Endothelial cell of umbilical vein (primary cell): ENCODE results near the gene TDRD5. TPM values are rescaled to one million over a fixed set of nuclear protein-coding genes. Genes with fewer than 3 reads are reported as not detected.

Experiments used
- BruUV-seq: library from RNA; stranded (reverse); fragments of 400-500 nt; replicated peaks from 2 replicates; lab custom pipeline; 2021; lab: Mats Ljungman, UMichigan
- CTCF ChIA-PET: fragments of 300-600, 350-600 bp; sonication (Branson Sonifier 250); formaldehyde crosslinking; loops from one replicate; lab custom pipeline; 2021; ENCODE audit warnings: antibody characterized with exemption, inconsistent platforms; lab: Charles Lee
- POLR2A ChIA-PET: fragments of 300-600, 350-600 bp; sonication (Branson Sonifier 250); formaldehyde crosslinking; loops from one replicate; lab custom pipeline; 2021; ENCODE audit warnings: antibody characterized with exemption, inconsistent platforms; lab: Charles Lee
- DNase-seq: peaks from one replicate; pipeline ENCODE4 v3.0.0-alpha.2; 2011; ENCODE audit warnings: low read depth, low spot score
- FAIRE-seq: peaks from 2 replicates; lab custom pipeline; 2011; peaks lifted over from hg19 to GRCh38; lab: Jason Lieb, UNC
- H2AFZ ChIP-seq: 2 replicates; pipeline ENCODE4 v1.6.0; 2012; ENCODE audit warnings: low read depth, low read length, control low read depth, inconsistent platforms
- H3K27ac ChIP-seq: 2 replicates; pipeline ENCODE4 v1.5.1; 2011; ENCODE audit warnings: low read depth, mild to moderate bottlenecking, control low read depth, low read length, moderate library complexity; ENCODE audit not compliant: insufficient read depth
- H3K27me3 ChIP-seq, 2 experiments: 2 replicates each; pipeline versions ENCODE4 v1.6.0 to v1.6.1; 2011; ENCODE audit warnings: low read length in 2 of 2, mixed read lengths in 1 of 2; ENCODE audit not compliant: control insufficient read depth in 2 of 2, insufficient read depth in 2 of 2
- H3K36me3 ChIP-seq, 2 experiments: 2 replicates in 1 of 2; 3 replicates in 1 of 2; pipeline ENCODE4 v1.5.1; 2011; ENCODE audit warnings: low read length in 2 of 2, mild to moderate bottlenecking in 1 of 2, moderate library complexity in 1 of 2; ENCODE audit not compliant: control insufficient read depth in 2 of 2, insufficient read depth in 2 of 2; ENCODE audit errors: extremely low read depth in 1 of 2
- H3K4me1 ChIP-seq: 3 replicates; pipeline ENCODE4 v1.5.1; 2011; ENCODE audit warnings: mild to moderate bottlenecking, low read length; ENCODE audit not compliant: control insufficient read depth, insufficient read depth; ENCODE audit errors: extremely low read depth
- H3K4me2 ChIP-seq: 2 replicates; pipeline ENCODE4 v1.6.1; 2011; ENCODE audit warnings: low read length, control low read depth, mixed read lengths; ENCODE audit not compliant: insufficient read depth
- H3K4me3 ChIP-seq, 3 experiments: fragments of 200-600 bp in 1 of 3; sonication (generic), shearing (Covaris generic) in 1 of 3; replicated peaks in 1 of 3; 2 replicates each; pipeline ENCODE4 v1.5.1; 2011 to 2016; ENCODE audit warnings: control low read depth in 3 of 3, low read length in 3 of 3, mild to moderate bottlenecking in 2 of 3, inconsistent platforms in 1 of 3, low read depth in 1 of 3, moderate library complexity in 1 of 3; ENCODE audit not compliant: insufficient read depth in 1 of 3
- H3K79me2 ChIP-seq: 2 replicates; pipeline ENCODE4 v1.6.0; 2012; ENCODE audit warnings: low read length, inconsistent platforms; ENCODE audit not compliant: control insufficient read depth, insufficient read depth
- H3K9ac ChIP-seq: replicated peaks from 2 replicates; pipeline ENCODE3; 2011; ENCODE audit warnings: low read length, control low read depth; ENCODE audit not compliant: insufficient read depth; ENCODE audit errors: extremely low read depth
- H3K9me1 ChIP-seq: replicated peaks from 3 replicates; pipeline ENCODE4 v1.6.0; 2011; ENCODE audit warnings: mild to moderate bottlenecking, low read length; ENCODE audit not compliant: control insufficient read depth, insufficient read depth; ENCODE audit errors: extremely low read depth
- H3K9me3 ChIP-seq: replicated peaks from 2 replicates; pipeline ENCODE4 v1.5.1; 2012; ENCODE audit warnings: low read length, inconsistent platforms; ENCODE audit not compliant: control insufficient read depth, insufficient read depth
- H4K20me1 ChIP-seq: replicated peaks from 2 replicates; pipeline ENCODE3; 2011; ENCODE audit warnings: mild to moderate bottlenecking, low read length; ENCODE audit not compliant: control insufficient read depth, insufficient read depth; ENCODE audit errors: extremely low read depth
- CTCF ChIP-seq, 2 donors: IDR thresholded peaks; 1 replicate in 1 of 2; 2 replicates in 1 of 2; pipeline ENCODE4 v1.5.1; 2011; ENCODE audit warnings: low read length in 2 of 2, mild to moderate bottlenecking in 2 of 2, moderate library complexity in 2 of 2, control low read depth in 1 of 2, inconsistent platforms in 1 of 2, low read depth in 1 of 2; ENCODE audit not compliant: insufficient read depth in 1 of 2; ENCODE audit errors: extremely low read depth in 1 of 2
- EZH2 ChIP-seq: IDR thresholded peaks from 2 replicates; pipeline ENCODE4 v1.6.1; 2012; ENCODE audit warnings: borderline replicate concordance, low read depth, mild to moderate bottlenecking, moderate library complexity, low read length, inconsistent platforms; ENCODE audit not compliant: severe bottlenecking
- FOS ChIP-seq: IDR thresholded peaks from 2 replicates; pipeline ENCODE4 v1.6.1; 2011; ENCODE audit warnings: mild to moderate bottlenecking, low read length, moderate library complexity, borderline replicate concordance; ENCODE audit not compliant: insufficient read depth
- GATA2 ChIP-seq: IDR thresholded peaks from 2 replicates; pipeline ENCODE4 v1.7.0; 2011; ENCODE audit warnings: low read depth, mild to moderate bottlenecking, moderate library complexity, mixed read lengths, low read length; ENCODE audit not compliant: insufficient read length, insufficient read depth
- JUN ChIP-seq: IDR thresholded peaks from 2 replicates; pipeline ENCODE4 v1.6.1; 2011; ENCODE audit warnings: borderline replicate concordance, low read depth; ENCODE audit not compliant: insufficient read length, insufficient read depth
- MAX ChIP-seq: IDR thresholded peaks from 2 replicates; pipeline ENCODE4 v1.6.1; 2011; ENCODE audit not compliant: insufficient read depth, insufficient read length
- MYC ChIP-seq: IDR thresholded peaks from one replicate; pipeline ENCODE4 v1.6.1; 2011; ENCODE audit warnings: mild to moderate bottlenecking, low read depth, low read length
- POLR2A ChIP-seq: IDR thresholded peaks from 2 replicates; pipeline ENCODE4 v1.6.1; 2012; ENCODE audit warnings: low read depth, mild to moderate bottlenecking, control low read depth, low read length
- POLR2AphosphoS5 ChIP-seq: IDR thresholded peaks from 2 replicates; pipeline ENCODE4 v1.6.1; 2012; ENCODE audit warnings: low read depth, mild to moderate bottlenecking, control low read depth, low read length, moderate library complexity; ENCODE audit not compliant: insufficient read depth
- dilution Hi-C: fragments of 300-500 bp; cut with MboI; formaldehyde crosslinking; loops from one replicate; pipeline ENCODE4 v1.15.0; 2019; ENCODE audit warnings: low sequenced_read_pairs; ENCODE audit not compliant: extremely low pct_ligation_motif_present
- intact Hi-C: fragments of 100-400 bp; cut with micrococcal nuclease; formaldehyde crosslinking; loops from one replicate; pipeline ENCODE4 v1.10.0; 2022
- polyA plus RNA-seq, 4 experiments: library from polyadenylated mRNA; depleted of rRNA in 3 of 4; stranded (reverse) in 3 of 4; unstranded in 1 of 4; fragments of >200 nt; gene quantifications; 2 replicates each; pipeline versions ENCODE4 v1.2.1 to v1.2.3, GENCODE V29; 2011 to 2012; ENCODE audit warnings: missing spikeins in 1 of 4
- total RNA-seq: library from RNA; stranded (reverse); gene quantifications from 2 replicates; pipeline ENCODE4 v1.2.3, GENCODE V29; 2021

TDRD5 gene
- total and polyA plus RNA-seq, 2 donors (not counting 3 experiments of a cell fraction or from before 2014, with no cell fraction given), result not detected

GRCh38 chr1:179598631-179599030 is 7.0 kb downstream of the TDRD5 start:
- FAIRE-seq (no peak), DNase-seq (no peak)
- no TSS peak for BruUV-seq
- Histone ChIP-seq H3K4me1 (no peaks in the 10 kb centered on the region), H3K27me3 (peaks cover 7 to 12% of the 10 kb centered on the region in 2 experiments), H3K4me2 (no peak overlapping the region), H3K36me3 (no peaks in the 10 kb centered on the region), H3K27ac (no peak overlapping the region), H4K20me1 (no peaks in the 10 kb centered on the region), H3K9me3 (no peaks in the 10 kb centered on the region), H3K79me2 (no peaks in the 10 kb centered on the region), H3K4me3 (no peak overlapping the region), H2AFZ (no peak overlapping the region), H3K9me1 (no peaks in the 10 kb centered on the region), H3K9ac (no peak overlapping the region)
- intact Hi-C loops, result loop anchor here (10.0 kb wide), 1 partner anchor 216 kb away; no protein-coding TSS in a partner anchor
- TF ChIP-seq POLR2A (no peak), MYC (no peak), MAX (no peak), EZH2 (no peak), POLR2AphosphoS5 (no peak), FOS (no peak), GATA2 (no peak), CTCF (IDR thresholded peaks at IDR 0.05; ENCODE audit: extremely low read depth in 1 of 2, insufficient read depth in 1 of 2, low read depth in 1 of 2, low read length in 2 of 2) (no peak), JUN (no peak)
- ChIA-PET POLR2A (no interaction called here), CTCF (interaction anchor here (1.4 to 1.9 kb wide), 2 partner anchors 9 to 11 kb away, joined by 3 to 7 read pairs; no protein-coding TSS in a partner anchor)
- dilution Hi-C loops, result no loop called here
